Measurements from ENCODE around the gene GSTA4.
"Not testable (repeated sequence)": the region's sequence is repeated elsewhere in the genome, so short reads cannot be mapped to it uniquely, and the experiment has no call there.

Gene GSTA4

DNA sequence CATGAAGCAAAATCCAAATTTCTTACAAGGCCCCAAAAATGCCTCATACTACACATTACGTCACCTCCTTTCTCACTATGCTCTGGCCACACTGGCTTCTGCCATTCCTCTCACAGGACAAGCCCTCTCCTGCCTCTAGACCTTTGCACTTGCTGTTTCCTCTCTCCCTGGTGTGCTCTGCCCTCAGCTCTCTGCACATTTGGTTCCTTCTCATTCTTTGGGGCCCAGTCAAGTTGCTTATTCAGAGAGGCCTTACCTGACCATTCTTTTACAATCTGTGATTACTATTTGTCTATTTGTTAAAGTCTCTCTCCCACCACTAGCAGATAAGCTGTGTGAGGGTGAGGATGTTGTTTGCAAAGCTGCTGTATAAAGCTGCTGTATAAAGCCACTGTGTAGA, 15.4 kb upstream of the GSTA4 start:
- no peak overlapping the region for H3K23ac ChIP-seq (ENCODE audit: low read depth, low read length, poor library complexity)
- H3K27me3 ChIP-seq (ENCODE audit: control insufficient read depth in 3 of 3, insufficient read depth in 3 of 3, low read depth in 1 of 3, low read length in 3 of 3): no peaks in the 10 kb centered on the region
- H4K8ac ChIP-seq (ENCODE audit: low read depth, low read length): no peak overlapping the region
- no peak overlapping the region for H2BK120ac ChIP-seq (ENCODE audit: low read depth, low read length)
- H3K36me3 ChIP-seq (replicated peaks in 1 of 2; ENCODE audit: control insufficient read depth in 2 of 2, insufficient read depth in 2 of 2, low read length in 2 of 2): peaks cover 28 to 96% of the 10 kb centered on the region in 2 donors
- no peak overlapping the region for H2BK5ac ChIP-seq (ENCODE audit: low read length)
- H3K18ac ChIP-seq (ENCODE audit: low read length): no peak overlapping the region
- H3K4me2 ChIP-seq (ENCODE audit: insufficient read depth, low read length, poor library complexity, severe bottlenecking): no peak overlapping the region
- no peak overlapping the region for H3K4me3 ChIP-seq (ENCODE audit: low read length in 2 of 2)
- no peak overlapping the region for H3K4ac ChIP-seq (ENCODE audit: low read length)
- no peak overlapping the region for H3K14ac ChIP-seq (ENCODE audit: low read length)
- WGBS, 2 donors (ENCODE audit: extremely low coverage in 2 of 2, insufficient read length in 2 of 2, insufficient replicate concordance in 1 of 2): no CpG with 5 or more reads among the region's 1 CpG
- H4K91ac ChIP-seq (ENCODE audit: low read depth, low read length, poor library complexity): no peak overlapping the region
- no peak overlapping the region for H2AFZ ChIP-seq (ENCODE audit: low read length)
- no peak overlapping the region for H3K27ac ChIP-seq (replicated peaks; ENCODE audit: low read length)
- H3K79me1 ChIP-seq (ENCODE audit: low read depth, low read length): no peaks in the 10 kb centered on the region
- H3K9ac ChIP-seq (ENCODE audit: low read depth, low read length, poor library complexity): no peak overlapping the region
- H3K9me3 ChIP-seq (replicated peaks in 1 of 2; ENCODE audit: control insufficient read depth in 2 of 2, insufficient read depth in 1 of 2, low read depth in 1 of 2, low read length in 2 of 2): no peaks in the 10 kb centered on the region
- no peak overlapping the region for H2BK15ac ChIP-seq (ENCODE audit: low read length)
- H2BK12ac ChIP-seq (ENCODE audit: low read length): no peak overlapping the region
- no peak for DNase-seq (ENCODE audit: low spot score)
- no peaks in the 10 kb centered on the region for H3K4me1 ChIP-seq (ENCODE audit: control insufficient read depth in 2 of 2, insufficient read depth in 1 of 2, low read depth in 1 of 2, low read length in 2 of 2)
- no peak overlapping the region for H2AK5ac ChIP-seq (ENCODE audit: low read depth, low read length)

DNA sequence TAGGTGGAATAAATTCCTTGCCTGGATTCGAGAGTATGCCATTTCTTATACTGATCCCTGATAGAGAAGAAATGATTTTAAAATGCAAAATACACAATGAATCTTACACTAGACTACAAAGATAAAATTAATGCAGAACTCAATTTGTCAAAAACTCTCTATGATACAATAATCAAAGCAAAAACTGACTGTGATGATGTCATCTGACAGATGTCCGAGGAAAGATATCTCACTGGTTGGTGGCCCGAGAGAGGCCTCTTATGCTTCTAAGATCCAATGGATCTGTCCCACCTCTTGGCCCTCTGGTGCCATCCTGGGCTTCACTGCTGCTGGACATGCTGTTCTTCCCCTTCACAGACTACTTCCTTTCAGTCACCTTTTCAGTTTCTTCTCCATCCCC, 14.4 kb upstream of the GSTA4 start:
- Histone ChIP-seq H3K4me3 (ENCODE audit: low read length in 2 of 2) (no peak overlapping the region), H3K27me3 (ENCODE audit: control insufficient read depth in 3 of 3, insufficient read depth in 3 of 3, low read depth in 1 of 3, low read length in 3 of 3) (no peaks in the 10 kb centered on the region), H3K4ac (ENCODE audit: low read length) (no peak overlapping the region), H4K8ac (ENCODE audit: low read depth, low read length) (no peak overlapping the region), H2AK5ac (ENCODE audit: low read depth, low read length) (no peak overlapping the region), H3K79me1 (ENCODE audit: low read depth, low read length) (no peaks in the 10 kb centered on the region), H3K18ac (ENCODE audit: low read length) (no peak overlapping the region), H2BK5ac (ENCODE audit: low read length) (no peak overlapping the region), H3K9ac (ENCODE audit: low read depth, low read length, poor library complexity) (no peak overlapping the region), H2BK15ac (ENCODE audit: low read length) (no peak overlapping the region), H3K4me2 (ENCODE audit: insufficient read depth, low read length, poor library complexity, severe bottlenecking) (no peak overlapping the region), H3K27ac (replicated peaks; ENCODE audit: low read length) (no peak overlapping the region), H3K14ac (ENCODE audit: low read length) (no peak overlapping the region), H3K4me1 (ENCODE audit: control insufficient read depth in 2 of 2, insufficient read depth in 1 of 2, low read depth in 1 of 2, low read length in 2 of 2) (no peaks in the 10 kb centered on the region), H3K36me3 (replicated peaks in 1 of 2; ENCODE audit: control insufficient read depth in 2 of 2, insufficient read depth in 2 of 2, low read length in 2 of 2) (peaks cover 31 to 96% of the 10 kb centered on the region in 2 donors), H2BK120ac (ENCODE audit: low read depth, low read length) (no peak overlapping the region), H3K9me3 (replicated peaks in 1 of 2; ENCODE audit: control insufficient read depth in 2 of 2, insufficient read depth in 1 of 2, low read depth in 1 of 2, low read length in 2 of 2) (no peaks in the 10 kb centered on the region), H2AFZ (ENCODE audit: low read length) (no peak overlapping the region), H3K23ac (ENCODE audit: low read depth, low read length, poor library complexity) (no peak overlapping the region), H4K91ac (ENCODE audit: low read depth, low read length, poor library complexity) (no peak overlapping the region), H2BK12ac (ENCODE audit: low read length) (no peak overlapping the region)
- DNase-seq (ENCODE audit: low spot score): no peak
- WGBS, 2 donors (ENCODE audit: extremely low coverage in 2 of 2, insufficient read length in 2 of 2, insufficient replicate concordance in 1 of 2): no CpG with 5 or more reads among the region's 3 CpGs

DNA sequence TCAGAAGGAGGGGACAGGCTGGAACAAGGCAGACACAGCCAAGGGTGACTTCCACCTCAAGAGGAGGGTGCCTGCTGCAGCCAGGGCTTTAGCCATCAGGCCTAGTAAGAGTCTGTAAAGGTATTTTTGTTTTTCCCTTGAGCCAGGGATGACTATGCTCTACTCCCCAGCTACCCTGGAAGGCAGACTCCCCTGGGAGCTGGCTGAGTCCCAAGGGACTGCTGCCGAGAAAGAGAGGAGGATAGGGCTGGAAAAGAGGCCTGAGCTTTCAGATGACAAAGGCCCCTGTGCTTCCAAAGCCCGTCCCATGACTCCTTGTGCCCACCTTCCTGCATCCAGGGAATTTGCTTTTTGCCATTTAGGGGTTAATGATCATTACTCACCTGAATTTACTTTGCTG, 14.0 kb upstream of the GSTA4 start:
- no peaks in the 10 kb centered on the region for H3K4me1 ChIP-seq (ENCODE audit: control insufficient read depth in 2 of 2, insufficient read depth in 1 of 2, low read depth in 1 of 2, low read length in 2 of 2)
- H3K9ac ChIP-seq (ENCODE audit: low read depth, low read length, poor library complexity): no peak overlapping the region
- H3K79me1 ChIP-seq (ENCODE audit: low read depth, low read length): no peaks in the 10 kb centered on the region
- no peak overlapping the region for H4K8ac ChIP-seq (ENCODE audit: low read depth, low read length)
- no peak overlapping the region for H3K4me2 ChIP-seq (ENCODE audit: insufficient read depth, low read length, poor library complexity, severe bottlenecking)
- no peak overlapping the region for H4K91ac ChIP-seq (ENCODE audit: low read depth, low read length, poor library complexity)
- no peak overlapping the region for H2BK15ac ChIP-seq (ENCODE audit: low read length)
- H3K9me3 ChIP-seq (replicated peaks in 1 of 2; ENCODE audit: control insufficient read depth in 2 of 2, insufficient read depth in 1 of 2, low read depth in 1 of 2, low read length in 2 of 2): no peaks in the 10 kb centered on the region
- no peak overlapping the region for H2BK5ac ChIP-seq (ENCODE audit: low read length)
- H2AFZ ChIP-seq (ENCODE audit: low read length): no peak overlapping the region
- H3K27ac ChIP-seq (replicated peaks; ENCODE audit: low read length): no peak overlapping the region
- H3K14ac ChIP-seq (ENCODE audit: low read length): no peak overlapping the region
- no peaks in the 10 kb centered on the region for H3K27me3 ChIP-seq (ENCODE audit: control insufficient read depth in 3 of 3, insufficient read depth in 3 of 3, low read depth in 1 of 3, low read length in 3 of 3)
- no peak overlapping the region for H2AK5ac ChIP-seq (ENCODE audit: low read depth, low read length)
- peaks cover 31 to 96% of the 10 kb centered on the region in 2 donors for H3K36me3 ChIP-seq (replicated peaks in 1 of 2; ENCODE audit: control insufficient read depth in 2 of 2, insufficient read depth in 2 of 2, low read length in 2 of 2)
- H3K4ac ChIP-seq (ENCODE audit: low read length): no peak overlapping the region
- no peak overlapping the region for H2BK120ac ChIP-seq (ENCODE audit: low read depth, low read length)
- no peak overlapping the region for H3K18ac ChIP-seq (ENCODE audit: low read length)
- H2BK12ac ChIP-seq (ENCODE audit: low read length): no peak overlapping the region
- no peak for DNase-seq (ENCODE audit: low spot score)
- H3K4me3 ChIP-seq (ENCODE audit: low read length in 2 of 2): no peak overlapping the region
- H3K23ac ChIP-seq (ENCODE audit: low read depth, low read length, poor library complexity): no peak overlapping the region
- no CpG with 5 or more reads among the region's 2 CpGs for WGBS, 2 donors (ENCODE audit: extremely low coverage in 2 of 2, insufficient read length in 2 of 2, insufficient replicate concordance in 1 of 2)

DNA sequence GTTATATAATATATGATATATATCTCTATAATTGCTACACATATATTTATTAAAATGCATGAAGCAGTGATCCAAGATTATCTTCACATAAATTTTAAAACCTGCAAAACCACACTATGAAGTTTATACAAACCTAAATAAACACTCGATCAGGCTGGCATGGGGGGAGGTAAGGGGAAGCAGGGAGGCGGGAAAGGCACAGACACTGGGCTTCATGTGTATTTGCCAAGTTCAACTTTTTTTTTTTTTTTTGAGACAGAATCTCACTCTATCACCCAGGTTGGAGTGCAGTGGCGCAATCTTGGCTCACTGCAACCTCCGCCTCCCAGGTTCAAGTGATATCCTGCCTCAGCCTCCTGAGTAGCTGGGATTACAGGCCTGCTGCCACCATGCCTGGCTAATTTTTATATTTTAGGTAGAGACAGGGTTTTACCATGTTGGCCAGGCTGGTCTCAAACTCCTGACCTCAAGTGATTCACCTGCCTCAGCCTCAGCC, 13.2 kb upstream of the GSTA4 start:
- peaks cover 29 to 95% of the 10 kb centered on the region in 2 donors for H3K36me3 ChIP-seq (replicated peaks in 1 of 2; ENCODE audit: control insufficient read depth in 2 of 2, insufficient read depth in 2 of 2, low read length in 2 of 2)
- not testable (repeated sequence) for H4K91ac ChIP-seq (ENCODE audit: low read depth, low read length, poor library complexity); H4K8ac ChIP-seq (ENCODE audit: low read depth, low read length); H3K4me3 ChIP-seq (ENCODE audit: low read length in 2 of 2); H3K4me2 ChIP-seq (ENCODE audit: insufficient read depth, low read length, poor library complexity, severe bottlenecking); H3K4ac ChIP-seq (ENCODE audit: low read length); H2BK120ac ChIP-seq (ENCODE audit: low read depth, low read length); H3K18ac ChIP-seq (ENCODE audit: low read length); H2BK12ac ChIP-seq (ENCODE audit: low read length); H3K9ac ChIP-seq (ENCODE audit: low read depth, low read length, poor library complexity); H2AFZ ChIP-seq (ENCODE audit: low read length); H2BK15ac ChIP-seq (ENCODE audit: low read length); H3K79me1 ChIP-seq (ENCODE audit: low read depth, low read length); H3K27me3 ChIP-seq (ENCODE audit: control insufficient read depth in 3 of 3, insufficient read depth in 3 of 3, low read depth in 1 of 3, low read length in 3 of 3); H2BK5ac ChIP-seq (ENCODE audit: low read length); H3K4me1 ChIP-seq (ENCODE audit: control insufficient read depth in 2 of 2, insufficient read depth in 1 of 2, low read depth in 1 of 2, low read length in 2 of 2); H3K14ac ChIP-seq (ENCODE audit: low read length); H2AK5ac ChIP-seq (ENCODE audit: low read depth, low read length); H3K27ac ChIP-seq (replicated peaks; ENCODE audit: low read length); H3K9me3 ChIP-seq (replicated peaks in 1 of 2; ENCODE audit: control insufficient read depth in 2 of 2, insufficient read depth in 1 of 2, low read depth in 1 of 2, low read length in 2 of 2); DNase-seq (ENCODE audit: low spot score); H3K23ac ChIP-seq (ENCODE audit: low read depth, low read length, poor library complexity)
- WGBS, 2 donors (ENCODE audit: extremely low coverage in 2 of 2, insufficient read length in 2 of 2, insufficient replicate concordance in 1 of 2): no CpG with 5 or more reads among the region's 4 CpGs

All from neuronal stem cell (in vitro differentiated cells).